Epidermal melanocyte (primary cell): ENCODE measurements around the gene FRY.

Source experiments
- DNase-seq: peaks from one replicate; pipeline ENCODE4 v3.0.0; 2011; ENCODE audit warnings: low spot score; ENCODE audit not compliant: insufficient read length

Gene FRY

DNA sequence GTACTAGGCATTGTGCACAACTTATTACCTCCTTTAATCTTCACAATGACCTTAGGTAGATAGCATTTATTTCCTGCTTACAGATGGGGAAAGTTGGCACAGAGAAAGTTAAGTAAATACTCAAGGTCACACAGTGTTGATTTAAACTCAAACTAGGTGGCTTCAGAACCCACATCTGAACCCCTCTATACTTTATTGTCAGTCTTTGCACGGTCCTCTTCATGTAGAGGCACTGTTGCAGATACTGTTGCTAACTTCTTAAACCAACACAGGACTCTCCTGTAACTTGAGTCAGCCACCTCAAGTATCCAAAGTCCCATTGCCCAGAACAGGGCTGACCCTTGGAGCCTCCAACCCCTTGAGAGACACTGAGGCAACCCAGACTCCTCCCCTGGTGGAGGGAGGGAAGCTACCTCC, 48.8 kb downstream of the FRY start:
- DNase-seq, result no peak

DNA sequence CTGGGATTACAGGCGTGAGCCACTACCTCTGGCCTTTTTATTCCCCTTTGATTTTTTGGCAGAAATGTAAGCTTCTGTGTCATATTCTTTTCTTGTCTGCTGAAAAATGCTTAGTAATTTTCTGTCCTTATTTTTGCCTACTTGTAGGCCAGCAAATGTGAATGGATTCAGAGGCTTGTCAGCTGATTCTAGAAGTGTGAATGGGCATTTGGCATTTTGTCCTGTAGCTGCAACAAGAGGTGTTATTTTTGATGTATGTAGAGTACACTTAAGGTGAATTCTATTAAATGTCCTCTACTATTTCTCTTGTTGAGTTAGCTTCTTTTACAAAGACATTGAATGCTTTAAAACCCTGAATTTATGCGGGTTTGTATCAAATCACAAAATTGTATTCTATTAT, 50.0 kb downstream of the FRY start:
- no peak for DNase-seq

DNA sequence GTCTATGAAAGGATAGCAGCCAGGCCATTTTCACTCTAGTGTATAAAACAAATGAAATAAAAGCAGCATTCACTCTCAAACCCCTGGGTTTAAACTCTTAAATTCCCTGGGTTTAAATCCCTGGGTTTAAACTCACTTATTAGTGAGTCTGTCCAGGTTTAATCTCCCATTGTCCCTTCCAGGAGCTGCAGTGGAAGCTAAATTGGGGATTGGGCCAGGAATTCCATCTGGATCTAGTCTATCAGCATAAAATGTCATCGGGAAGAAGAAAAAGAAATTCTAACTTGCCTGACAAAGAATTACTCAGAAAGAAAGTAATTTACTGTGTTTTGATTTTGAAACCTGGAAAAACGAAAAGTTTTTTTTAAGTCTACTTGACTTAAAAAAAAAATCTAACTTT, 54.8 kb downstream of the FRY start:
- DNase-seq, result no peak

DNA sequence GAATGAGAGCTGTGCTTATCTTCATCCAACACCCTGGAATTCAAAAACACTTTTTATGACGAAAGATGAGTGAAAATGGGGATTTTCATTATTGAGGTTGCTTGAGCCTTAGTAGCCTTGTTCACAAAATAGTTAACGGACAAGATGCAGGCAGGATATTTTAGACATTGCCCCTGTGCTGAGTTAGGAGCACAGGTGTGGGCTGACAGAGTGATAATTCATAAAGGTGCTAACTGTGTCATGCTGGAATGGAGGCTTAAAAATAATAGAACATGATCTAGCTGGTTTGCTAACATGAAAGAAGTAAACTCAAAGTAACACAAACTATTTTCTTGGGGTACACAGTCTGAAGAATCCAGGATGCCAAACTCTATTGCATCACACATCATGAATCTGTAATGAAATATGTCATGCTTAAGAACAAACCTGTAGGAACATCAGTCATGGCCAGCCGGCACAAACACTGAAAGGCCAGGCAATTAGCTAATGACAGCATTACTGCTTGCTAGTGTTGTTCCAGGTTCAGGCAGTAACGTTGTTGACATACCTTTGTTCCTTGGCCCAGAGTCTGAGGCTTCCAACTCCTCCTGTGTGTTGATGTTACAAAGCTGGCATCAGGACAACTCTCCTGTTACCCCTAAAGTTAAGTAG, 55.3 kb downstream of the FRY start:
- DNase-seq, result no peak

DNA sequence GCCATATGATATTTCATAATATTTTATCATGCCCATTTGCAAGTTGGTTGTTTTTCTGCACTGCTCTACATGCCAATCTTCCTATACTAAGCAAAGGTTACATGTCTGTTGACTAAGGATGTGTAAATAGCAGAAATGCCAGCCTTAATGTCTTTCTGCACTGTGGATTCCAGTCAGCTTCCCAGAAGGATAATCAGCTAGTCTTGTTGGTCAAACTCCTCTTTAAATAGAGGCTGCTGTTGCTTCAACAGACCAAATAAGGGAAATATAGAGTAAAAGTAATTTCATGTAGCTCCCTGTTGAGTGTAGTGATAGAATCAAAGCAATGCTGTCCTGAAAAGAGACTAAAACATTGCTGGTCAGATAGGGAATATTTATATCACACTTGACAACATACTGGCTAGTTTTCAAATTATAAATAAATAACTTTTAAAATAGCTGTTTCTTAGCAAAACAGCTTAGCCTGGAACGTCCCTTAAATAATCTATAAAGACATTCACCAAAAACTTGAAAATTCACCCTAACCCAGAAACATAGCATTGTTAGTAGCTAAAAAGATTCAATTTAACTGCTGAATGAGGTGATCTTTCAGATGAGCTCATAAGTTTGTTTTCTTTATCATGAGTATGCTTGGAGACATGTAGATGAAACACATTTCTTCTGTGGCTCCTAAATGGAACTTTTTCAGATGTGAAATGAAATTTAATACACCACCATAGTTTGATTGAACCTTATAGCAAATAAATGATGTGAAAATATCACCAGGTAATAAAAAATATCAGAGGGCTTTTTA, 56.6 kb downstream of the FRY start:
- DNase-seq, result no peak

DNA sequence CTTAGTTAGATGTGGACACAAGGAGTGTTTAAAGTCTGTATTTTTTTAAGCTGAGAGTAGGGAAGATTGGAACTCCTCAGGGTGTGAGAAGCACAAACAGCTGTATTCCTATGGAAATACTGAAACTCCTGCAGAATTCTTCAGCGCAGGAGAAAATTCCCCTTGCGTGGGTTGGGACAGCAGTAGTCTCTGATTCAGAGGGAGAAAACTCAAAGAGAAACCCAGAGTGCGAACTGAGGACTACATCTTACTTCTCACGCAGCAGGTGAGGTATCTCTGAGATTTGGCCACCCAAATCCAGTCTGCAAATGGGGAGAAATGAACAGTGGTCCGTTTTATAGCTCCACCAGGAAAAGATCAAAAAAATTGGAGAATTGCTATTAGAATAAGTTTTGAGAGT, 60.9 kb downstream of the FRY start:
- no peak for DNase-seq

DNA sequence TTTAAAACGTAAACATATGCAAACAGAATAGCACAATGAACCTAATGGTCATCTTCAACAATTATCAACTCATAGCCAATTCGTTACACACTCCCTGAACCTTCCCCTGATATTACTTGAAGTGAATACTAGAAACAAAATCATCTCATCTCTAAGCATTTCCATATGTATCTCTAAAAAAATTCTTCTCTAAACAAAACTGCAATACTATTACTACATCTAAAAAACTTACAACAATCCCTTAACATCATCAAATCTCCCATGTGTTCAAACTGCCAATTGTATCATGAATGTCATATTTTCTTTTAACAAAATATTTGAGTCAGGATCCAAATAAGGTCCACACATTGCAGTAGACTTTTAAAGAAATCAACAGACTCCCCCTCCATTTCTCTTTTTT, 61.4 kb downstream of the FRY start:
- no peak for DNase-seq

DNA sequence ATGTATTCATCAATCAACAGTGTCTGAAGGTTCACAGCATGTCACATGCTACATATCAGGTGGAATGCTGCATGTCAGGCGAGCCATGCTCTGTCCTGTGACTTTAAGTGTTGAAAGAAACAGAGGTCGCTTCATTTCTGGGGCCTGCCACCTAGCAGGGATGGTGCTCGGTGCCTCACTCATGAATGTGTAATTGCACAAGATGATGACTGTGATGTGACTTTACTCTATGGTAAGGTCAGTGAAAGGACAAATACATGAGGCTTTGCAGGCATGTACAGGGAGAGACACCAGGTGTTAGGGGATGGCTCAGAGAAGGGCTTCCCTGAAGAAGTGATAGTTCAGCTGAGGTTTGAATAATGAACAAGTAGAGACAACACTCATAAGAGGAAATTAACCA, 66.7 kb downstream of the FRY start:
- no peak for DNase-seq

DNA sequence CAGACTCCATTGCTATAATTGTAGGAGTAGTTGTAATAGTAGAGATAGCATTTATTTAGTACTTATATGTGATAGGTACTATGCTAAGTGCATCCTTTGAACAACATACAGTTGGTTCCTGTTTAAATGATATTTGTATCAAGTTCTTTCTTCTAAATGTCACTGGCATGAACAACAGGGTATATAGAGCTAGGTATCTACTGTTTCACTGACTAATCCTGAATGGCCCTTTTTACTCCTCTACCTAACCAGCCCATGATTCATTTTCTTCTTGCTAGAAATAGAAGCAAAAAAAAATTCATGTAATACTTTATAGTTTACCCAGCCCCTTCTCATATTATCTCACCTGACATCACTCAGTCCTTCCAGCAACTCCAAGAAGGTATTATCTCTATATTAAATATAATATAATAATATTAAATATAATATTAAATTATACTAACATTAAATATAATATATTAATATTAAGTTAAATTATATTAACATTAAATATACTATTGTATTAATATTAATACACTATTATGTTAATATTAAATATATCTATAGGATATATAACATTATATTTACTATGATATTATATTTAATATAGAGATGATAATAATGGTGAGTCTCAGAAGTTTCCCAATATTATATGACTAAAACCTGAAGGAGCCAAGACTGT, 74.2 kb downstream of the FRY start:
- no peak for DNase-seq

DNA sequence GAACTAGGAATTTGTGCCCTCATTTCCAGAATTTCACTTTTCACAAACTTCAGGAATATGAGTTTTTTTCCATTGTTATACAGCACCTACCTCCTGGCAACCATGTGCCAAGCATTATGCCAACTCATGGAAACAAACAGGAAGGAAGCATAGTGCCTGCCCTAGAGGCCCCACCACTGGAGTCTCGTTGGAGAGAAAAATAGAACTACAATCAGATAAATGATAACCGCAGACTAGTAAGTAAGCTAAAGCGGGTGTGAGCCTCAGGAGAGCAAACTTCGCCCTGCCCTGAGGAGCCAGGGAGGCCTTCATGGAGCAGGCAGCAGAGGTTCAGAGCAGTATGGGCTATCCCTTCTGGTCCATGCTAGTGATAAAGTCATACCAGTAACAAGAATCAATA, 75.9 kb downstream of the FRY start:
- no peak for DNase-seq

DNA sequence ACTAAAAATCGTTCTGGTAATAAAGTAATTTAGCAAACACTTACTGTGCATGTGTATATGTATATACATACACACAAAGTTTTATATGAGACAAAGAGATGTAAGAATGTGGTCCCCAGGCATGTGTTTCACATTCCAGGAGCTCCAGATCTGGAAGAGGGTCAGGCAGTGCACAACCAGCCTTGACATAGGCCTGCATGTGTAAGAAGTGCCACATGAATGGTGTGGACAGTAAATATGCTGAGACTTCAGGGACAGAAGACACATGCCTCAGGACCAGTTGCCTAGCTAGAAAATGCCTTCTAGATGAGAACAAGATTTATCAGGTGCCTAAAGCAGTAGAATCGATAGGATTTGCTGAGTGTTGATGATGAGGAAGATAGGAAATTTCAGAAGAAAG, 76.4 kb downstream of the FRY start:
- DNase-seq, result no peak

DNA sequence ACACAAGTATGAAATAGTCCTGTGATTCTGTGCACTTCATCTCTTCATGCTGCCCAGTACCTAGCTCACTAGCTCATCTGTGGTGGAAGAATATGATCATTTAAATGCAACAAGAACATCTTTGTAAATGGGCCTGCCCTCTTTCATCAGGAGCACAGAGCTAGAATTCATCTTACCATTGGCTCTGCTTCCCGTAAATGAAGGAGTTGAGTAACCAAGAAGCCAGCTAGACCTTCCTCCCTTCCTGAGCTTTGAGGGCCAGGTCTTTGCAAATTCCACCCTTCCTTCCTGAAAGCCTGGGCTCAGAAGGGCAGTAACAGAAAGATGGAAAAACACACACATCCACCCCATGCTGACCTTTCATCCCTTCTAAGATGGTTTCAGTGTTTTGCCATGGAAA, 82.0 kb downstream of the FRY start:
- DNase-seq, result no peak

DNA sequence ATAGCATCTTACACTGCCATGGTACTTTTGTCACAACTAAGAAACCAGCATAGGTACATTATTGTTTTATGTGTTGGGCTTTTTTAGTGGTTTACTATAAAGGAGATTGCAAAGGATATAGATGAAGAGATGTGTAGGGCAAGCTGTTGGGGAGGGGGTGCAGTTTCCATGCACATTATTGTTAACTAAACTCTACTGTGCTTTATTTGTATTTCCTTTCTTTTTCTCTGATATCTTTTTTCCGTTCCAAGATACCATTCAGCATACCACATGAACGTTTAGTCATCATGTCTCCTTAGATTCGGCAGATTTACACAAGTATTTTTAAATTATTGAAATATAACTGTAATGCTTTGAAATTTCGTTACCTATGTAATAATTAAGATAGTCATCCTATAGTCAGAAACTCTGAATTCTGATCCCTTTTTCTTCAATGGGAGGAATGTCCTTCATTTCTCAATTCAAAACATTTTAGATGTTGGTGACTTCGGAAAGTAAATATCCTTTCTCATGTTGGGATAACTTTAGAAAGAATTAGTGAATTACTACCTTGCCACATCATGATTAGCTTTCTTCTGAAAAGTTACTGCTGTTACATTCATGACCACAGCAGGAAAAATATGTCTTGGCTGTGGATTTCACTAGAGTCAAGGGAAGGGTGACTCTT, 82.8 kb downstream of the FRY start:
- DNase-seq, result no peak

DNA sequence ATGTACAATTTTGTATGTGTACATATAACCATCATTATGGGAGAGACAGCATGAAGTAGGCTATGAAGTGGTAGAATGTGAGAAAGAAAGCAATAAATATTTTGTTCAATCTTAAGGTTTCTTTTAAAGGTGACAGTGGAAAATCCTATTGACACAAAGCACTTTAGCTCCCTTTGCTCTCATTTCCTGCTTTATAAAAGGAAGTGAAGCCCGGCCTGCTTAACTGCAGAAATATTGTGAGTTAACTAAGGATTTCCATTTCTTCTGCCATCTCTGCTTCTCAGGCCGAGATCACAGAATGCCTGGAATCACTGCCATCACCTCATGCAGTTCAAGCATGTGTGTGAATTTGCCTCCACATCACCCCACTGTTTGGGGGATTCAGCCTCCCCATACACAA, 83.5 kb downstream of the FRY start:
- DNase-seq, result no peak

DNA sequence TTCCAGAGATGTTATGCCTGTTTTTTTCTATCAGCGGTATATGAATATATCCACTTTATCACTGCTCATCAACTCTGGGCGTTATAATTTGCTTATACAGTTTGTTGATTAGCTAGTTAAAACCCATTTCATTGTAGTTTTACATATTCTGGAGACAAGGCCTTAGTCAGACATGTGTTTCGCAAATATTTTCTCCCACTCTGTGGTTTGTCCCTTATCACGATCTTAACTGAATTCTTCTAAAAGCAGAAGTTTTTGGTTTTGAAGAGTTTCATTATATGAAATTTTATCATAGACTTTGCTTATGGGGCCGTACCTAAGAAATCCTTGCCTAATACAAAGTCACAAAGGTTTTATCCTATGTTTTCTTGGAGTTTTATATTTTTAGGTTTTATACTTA, 84.6 kb downstream of the FRY start:
- no peak for DNase-seq

DNA sequence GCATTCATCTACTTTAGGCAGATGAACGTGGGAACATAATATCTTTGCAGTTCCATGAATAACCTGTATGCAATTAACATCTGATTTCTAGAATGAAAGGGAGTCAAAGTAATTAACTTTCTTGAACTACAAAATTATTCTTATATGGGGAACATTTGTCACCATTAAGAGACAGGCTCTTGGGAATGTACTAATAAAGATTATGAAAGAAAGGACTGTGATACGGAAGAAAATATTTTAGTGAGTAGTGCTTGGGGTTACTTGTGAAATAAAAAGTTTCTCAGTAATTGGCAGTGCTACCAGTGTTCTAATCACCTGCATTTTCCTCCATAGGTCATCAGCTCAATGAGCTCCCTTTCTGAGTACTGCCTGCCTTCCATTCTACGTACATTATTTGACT, 85.4 kb downstream of the FRY start:
- DNase-seq, result no peak

DNA sequence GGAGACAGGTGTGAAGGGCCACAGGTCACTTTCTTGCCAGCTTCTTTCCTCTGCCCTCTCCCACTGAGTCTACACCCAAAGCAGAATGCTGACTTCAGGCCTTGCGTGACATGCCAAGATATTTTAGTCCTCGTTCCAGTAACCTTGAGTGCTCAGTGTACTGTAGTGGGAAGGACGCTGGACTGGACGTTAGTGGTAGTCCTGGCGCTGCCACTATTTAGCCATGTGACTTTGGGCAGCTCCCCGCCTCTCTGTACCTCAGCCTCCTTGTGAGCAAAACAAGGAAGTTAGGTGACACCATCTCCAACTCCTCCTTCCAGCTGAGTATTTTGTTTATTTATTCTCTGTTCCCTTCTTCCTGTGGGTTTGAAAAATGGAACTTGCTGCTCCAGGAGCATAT, 86.1 kb downstream of the FRY start:
- DNase-seq, result no peak

DNA sequence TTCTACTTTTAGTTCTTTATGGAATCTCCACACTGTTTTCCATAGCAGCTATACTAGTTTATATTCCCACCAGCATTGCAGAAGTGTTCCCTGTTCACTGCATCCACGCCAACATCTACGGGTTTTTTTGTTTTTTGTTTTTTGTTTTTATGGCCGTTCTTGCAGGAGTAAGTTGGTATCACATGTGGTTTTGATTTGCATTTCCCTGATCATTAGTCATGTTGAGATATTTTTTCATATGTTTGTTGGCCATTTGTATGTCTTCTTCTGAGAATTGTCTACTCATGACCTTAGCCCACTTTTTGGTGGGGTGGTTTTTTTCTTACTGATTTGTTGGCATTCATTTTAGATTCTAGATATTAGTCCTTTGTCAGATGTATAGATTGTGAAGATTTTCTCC, 89.7 kb downstream of the FRY start:
- no peak for DNase-seq

DNA sequence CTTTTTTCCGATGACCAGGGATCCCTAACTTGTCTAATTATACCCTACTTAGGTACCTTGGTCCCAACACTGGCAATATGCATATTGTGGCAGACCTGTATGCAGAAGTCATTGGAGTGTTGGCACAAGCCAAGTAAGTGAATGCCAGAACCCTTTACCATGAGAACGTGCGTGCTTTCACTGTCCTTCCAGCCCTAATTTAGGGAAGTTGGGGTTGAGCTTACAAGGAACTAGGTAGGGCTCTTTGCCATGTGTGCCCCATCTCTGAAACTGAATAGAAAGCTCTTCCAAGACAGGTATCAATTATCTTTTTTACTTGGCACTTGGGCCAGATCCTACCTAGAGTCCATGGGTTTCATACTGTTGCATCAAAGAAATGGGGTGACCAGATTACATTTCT, 93.2 kb downstream of the FRY start:
- no peak for DNase-seq

DNA sequence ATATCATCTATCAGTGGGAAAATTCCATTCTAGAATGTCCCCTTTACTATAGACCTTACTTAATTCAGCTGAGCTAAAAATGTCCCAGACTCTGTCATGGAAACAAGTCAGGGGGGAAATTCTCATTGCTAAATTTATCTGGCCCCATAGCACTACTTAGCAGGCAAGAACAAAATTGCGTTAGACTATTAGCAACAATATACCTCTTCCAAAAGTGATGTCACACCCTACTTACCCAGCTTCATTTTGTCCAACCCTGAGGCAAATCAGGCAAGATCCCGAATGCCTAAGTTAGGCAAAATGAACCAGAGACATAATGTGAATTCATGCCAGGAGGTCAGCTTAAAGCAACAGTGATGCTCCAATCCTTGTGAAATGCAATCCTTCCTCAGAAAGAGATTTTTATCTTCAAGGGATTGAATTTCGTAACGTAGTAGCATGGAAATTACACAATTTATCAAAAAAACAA, 93.7 kb downstream of the FRY start:
- DNase-seq, result no peak

DNA sequence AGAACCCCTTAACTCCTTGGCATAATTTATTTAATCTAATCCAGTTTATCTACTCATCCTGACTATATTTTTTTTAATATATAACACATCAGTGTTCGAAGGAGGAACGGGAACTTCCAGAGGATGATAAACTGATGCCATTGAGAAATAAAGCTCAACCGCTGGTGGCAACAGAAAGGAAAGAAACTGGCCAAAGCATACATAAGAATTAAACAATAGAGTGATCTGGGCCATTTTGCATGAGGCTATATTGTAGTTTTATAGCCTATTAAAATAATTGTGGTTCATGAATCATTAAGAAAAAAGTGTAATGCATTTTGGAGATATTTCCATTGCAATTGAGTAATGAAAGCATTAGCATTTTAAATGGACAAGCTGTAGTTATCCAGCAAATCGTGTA, 94.2 kb downstream of the FRY start:
- no peak for DNase-seq

DNA sequence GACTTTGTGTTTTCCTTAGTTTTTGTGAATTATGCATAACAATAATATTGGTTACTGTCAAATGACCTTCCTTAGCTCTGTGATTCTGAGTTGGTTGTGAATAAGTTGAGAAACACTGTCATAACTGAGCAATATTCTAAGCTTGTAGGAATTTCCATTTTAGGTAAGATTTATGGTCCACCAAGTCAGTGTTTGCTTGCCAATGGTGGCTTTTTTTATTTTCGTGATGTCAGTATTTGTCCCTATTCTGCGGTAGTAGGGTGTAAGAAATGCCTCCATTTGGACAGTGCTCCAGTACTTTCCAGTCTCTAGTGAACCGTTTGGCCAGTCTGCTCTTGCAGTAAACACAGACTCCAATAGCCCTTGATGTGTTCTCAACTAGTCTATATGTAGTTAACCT, 94.7 kb downstream of the FRY start:
- no peak for DNase-seq
